ENCODE results near the gene SPEF2.

Gene SPEF2

DNA sequence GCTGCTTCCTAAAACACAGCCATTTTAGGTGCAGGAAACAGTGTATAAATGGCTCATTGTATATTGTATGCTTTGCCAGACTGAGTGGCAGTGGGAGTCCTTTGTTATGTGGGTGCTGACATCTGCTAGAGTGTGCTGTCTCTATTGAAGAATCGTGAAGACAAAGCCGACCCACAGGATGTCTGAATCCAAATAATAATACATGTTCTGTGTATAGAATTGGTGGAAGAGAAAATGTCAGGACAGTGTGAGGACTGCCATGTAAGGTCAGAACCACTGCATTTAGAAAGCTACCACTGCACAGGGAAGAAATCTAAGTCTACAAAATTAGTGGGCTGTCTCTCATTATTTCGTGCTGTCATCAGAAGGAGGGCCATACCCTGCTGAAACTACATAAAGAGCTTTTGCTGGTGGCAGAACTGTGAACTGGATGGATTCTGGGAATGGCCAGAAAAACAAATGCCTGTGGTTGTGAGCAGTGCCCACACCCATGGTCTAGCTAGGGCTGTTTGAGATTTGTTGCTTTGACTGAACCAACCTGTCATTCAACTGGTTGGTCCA is 241.5 kb downstream of the SPEF2 start:
- intact Hi-C loops (cut with DNase I; ENCODE audit: low total_unique reads) = no loop called here
- Histone ChIP-seq H3K27me3 (no peaks in the 10 kb centered on the region), H3K4me3 (no peak overlapping the region), H3K27ac (no peak overlapping the region), H3K4me1 (no peaks in the 10 kb centered on the region), H3K36me3 (no peaks in the 10 kb centered on the region), H3K9me3 (no peaks in the 10 kb centered on the region)
- DNase-seq = no peak
- TF ChIP-seq, protein P1, sequence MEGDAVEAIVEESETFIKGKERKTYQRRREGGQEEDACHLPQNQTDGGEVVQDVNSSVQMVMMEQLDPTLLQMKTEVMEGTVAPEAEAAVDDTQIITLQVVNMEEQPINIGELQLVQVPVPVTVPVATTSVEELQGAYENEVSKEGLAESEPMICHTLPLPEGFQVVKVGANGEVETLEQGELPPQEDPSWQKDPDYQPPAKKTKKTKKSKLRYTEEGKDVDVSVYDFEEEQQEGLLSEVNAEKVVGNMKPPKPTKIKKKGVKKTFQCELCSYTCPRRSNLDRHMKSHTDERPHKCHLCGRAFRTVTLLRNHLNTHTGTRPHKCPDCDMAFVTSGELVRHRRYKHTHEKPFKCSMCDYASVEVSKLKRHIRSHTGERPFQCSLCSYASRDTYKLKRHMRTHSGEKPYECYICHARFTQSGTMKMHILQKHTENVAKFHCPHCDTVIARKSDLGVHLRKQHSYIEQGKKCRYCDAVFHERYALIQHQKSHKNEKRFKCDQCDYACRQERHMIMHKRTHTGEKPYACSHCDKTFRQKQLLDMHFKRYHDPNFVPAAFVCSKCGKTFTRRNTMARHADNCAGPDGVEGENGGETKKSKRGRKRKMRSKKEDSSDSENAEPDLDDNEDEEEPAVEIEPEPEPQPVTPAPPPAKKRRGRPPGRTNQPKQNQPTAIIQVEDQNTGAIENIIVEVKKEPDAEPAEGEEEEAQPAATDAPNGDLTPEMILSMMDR (IDR thresholded peaks at IDR 0.05) = no peak

DNA sequence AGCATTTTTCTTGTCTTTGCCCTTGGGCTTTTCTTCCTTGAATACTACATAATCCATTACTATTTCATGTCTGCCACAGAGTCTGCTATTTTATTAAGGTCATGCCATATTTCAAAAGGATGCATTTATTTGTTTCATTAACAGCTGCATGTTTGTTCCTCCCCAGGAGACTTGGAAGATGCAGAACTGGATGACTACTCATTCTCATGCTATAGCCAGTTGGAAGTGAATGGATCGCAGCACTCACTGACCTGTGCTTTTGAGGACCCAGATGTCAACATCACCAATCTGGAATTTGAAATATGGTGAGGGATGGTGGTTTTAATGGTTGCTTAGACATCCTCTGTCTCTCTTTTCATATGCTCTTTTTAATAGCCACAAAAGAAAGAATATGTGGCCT is 243.0 kb downstream of the SPEF2 start:
- no peak for DNase-seq
- TF ChIP-seq, protein P1 (IDR thresholded peaks at IDR 0.05) = no peak
- Histone ChIP-seq H3K4me1 (no peaks in the 10 kb centered on the region), H3K9me3 (no peaks in the 10 kb centered on the region), H3K27ac (no peak overlapping the region), H3K27me3 (no peaks in the 10 kb centered on the region), H3K36me3 (no peaks in the 10 kb centered on the region), H3K4me3 (no peak overlapping the region)
- intact Hi-C loops (cut with DNase I; ENCODE audit: low total_unique reads) = no loop called here

- Histone ChIP-seq H3K27ac (no peak overlapping the region), H3K4me1 (no peaks in the 10 kb centered on the region), H3K36me3 (no peaks in the 10 kb centered on the region), H3K9me3 (no peaks in the 10 kb centered on the region), H3K4me3 (no peak overlapping the region), H3K27me3 (no peaks in the 10 kb centered on the region)
- TF ChIP-seq, protein P1 (IDR thresholded peaks at IDR 0.05) = no peak
- no peak for DNase-seq
- intact Hi-C loops (cut with DNase I; ENCODE audit: low total_unique reads) = no loop called here
These were observed 244.1 kb downstream of the SPEF2 start for GRCh38 chr5:35861718-35862117.

- Histone ChIP-seq H3K27me3 (no peaks in the 10 kb centered on the region), H3K4me3 (no peak overlapping the region), H3K4me1 (no peaks in the 10 kb centered on the region), H3K36me3 (no peaks in the 10 kb centered on the region), H3K27ac (no peak overlapping the region), H3K9me3 (no peaks in the 10 kb centered on the region)
- no peak for DNase-seq
- TF ChIP-seq, protein P1 (IDR thresholded peaks at IDR 0.05) = no peak
- intact Hi-C loops (cut with DNase I; ENCODE audit: low total_unique reads) = no loop called here
These were observed 244.5 kb downstream of the SPEF2 start for GRCh38 chr5:35862126-35862525.

DNA sequence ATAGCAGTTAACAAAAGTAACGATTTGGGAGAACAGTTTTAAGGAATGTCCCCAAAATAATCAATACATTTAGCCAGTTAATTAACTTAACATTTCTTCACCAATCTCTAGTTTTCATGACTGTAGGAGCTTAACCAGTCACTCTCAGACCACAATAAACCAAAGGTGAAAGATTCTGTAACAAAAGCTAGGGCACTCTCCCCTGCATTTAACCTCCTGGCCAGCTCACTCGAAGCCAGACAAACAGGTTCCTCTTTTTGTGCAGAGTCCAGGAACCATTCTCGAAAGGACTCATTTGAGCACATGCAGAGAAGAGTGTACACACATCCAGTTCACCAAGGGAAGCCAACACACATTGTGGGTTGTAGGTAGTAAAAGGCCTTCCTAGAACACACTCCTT is 245.5 kb downstream of the SPEF2 start:
- DNase-seq = no peak
- Histone ChIP-seq H3K36me3 (no peaks in the 10 kb centered on the region), H3K27me3 (no peaks in the 10 kb centered on the region), H3K9me3 (no peaks in the 10 kb centered on the region), H3K4me3 (no peak overlapping the region), H3K4me1 (no peaks in the 10 kb centered on the region), H3K27ac (no peak overlapping the region)
- intact Hi-C loops (cut with DNase I; ENCODE audit: low total_unique reads) = no loop called here
- TF ChIP-seq, protein P1 (IDR thresholded peaks at IDR 0.05) = no peak
